HG03045 (cell line): ENCODE measurements around the gene NME5.
"Not testable (repeated sequence)": the region's sequence is repeated elsewhere in the genome, so short reads cannot be mapped to it uniquely, and the experiment has no call there.

ENCODE experiments used
- ATAC-seq: cut with Tn5 transposase; IDR thresholded peaks from one replicate; pipeline ENCODE4 v1.9.1; 2021; ENCODE audit warnings: mild to moderate bottlenecking, moderate library complexity; ENCODE audit not compliant: unreplicated experiment

NME5 gene

GRCh38 chr5:138083702-138084101 is 55.5 kb downstream of the NME5 start, which contains the start of gene WNT8A:
Gene WNT8A (plus strand): TSS chr5:138084033. CDS start chr5:138084128, 95 bp downstream.
- ATAC-seq, result no peak

- ATAC-seq, result no peak
These were observed 57.2 kb downstream of the NME5 start for GRCh38 chr5:138082033-138082432.

- no peak for ATAC-seq
These were observed 61.1 kb downstream of the NME5 start for GRCh38 chr5:138078006-138078643.

GRCh38 chr5:138077064-138077696 is 62.0 kb downstream of the NME5 start:
- no peak for ATAC-seq

GRCh38 chr5:138070026-138070425 is 69.2 kb downstream of the NME5 start:
- not testable (repeated sequence) for ATAC-seq

GRCh38 chr5:138068742-138069600 is 70.3 kb downstream of the NME5 start:
- ATAC-seq, result no peak

GRCh38 chr5:138067945-138068344 is 71.3 kb downstream of the NME5 start:
- ATAC-seq, result no peak
